CMK (cell line): ENCODE measurements around the gene MYO5C.

ENCODE experiments used
- DNase-seq: peaks from one replicate; pipeline ENCODE4 v3.0.0-alpha.2; 2010; ENCODE audit warnings: low read depth

The MYO5C gene

GRCh38 chr15:52213206-52213605, 82.4 kb downstream of the MYO5C start:
- no peak for DNase-seq

GRCh38 chr15:52208306-52208946, 87.2 kb downstream of the MYO5C start:
- no peak for DNase-seq

GRCh38 chr15:52207191-52207590, 88.4 kb downstream of the MYO5C start:
- no peak for DNase-seq

GRCh38 chr15:52206446-52206845, 89.2 kb downstream of the MYO5C start:
- DNase-seq = no peak

- no peak for DNase-seq
These were observed 90.9 kb downstream of the MYO5C start for GRCh38 chr15:52204657-52205056.

- DNase-seq = no peak
These were observed 94.7 kb downstream of the MYO5C start for GRCh38 chr15:52200831-52201365.

DNA sequence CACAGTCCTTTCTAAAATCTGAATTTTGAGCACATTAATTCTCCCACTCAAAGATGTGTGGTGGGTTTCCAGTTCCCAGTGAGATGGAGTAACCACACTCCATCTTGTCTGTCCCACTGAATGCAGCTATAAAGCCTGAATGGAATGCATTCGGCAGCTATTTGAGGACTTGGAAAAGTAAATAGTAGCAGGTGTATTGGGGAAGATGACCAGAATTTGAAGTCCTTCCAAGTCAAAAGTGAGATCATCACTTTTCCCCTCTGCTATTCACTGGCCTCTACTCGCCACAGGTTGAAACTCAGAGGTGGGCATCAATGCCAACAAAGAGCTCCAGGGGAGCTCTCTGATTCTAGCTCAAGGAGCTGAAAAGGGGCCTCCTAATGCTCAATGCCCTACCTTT, 96.3 kb downstream of the MYO5C start:
- no peak for DNase-seq

DNA sequence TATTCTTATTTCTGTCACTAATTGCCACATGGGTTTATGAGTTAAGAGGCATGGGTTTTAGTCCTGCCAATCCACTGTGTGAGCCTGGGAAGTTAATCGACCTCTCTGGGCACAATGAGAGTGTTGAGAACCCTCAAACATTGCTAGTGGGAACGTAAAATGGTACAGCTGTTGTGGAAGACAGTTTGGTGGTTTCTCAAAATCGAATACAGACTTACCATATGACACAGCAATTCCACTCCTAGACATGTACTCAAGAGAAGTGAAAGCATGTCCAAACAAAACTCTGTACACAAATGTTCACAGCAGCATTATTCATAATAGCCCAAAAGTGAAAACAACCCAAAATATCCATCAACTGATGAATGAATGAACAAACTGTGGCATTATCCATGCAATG, 98.7 kb downstream of the MYO5C start:
- DNase-seq = no peak

DNA sequence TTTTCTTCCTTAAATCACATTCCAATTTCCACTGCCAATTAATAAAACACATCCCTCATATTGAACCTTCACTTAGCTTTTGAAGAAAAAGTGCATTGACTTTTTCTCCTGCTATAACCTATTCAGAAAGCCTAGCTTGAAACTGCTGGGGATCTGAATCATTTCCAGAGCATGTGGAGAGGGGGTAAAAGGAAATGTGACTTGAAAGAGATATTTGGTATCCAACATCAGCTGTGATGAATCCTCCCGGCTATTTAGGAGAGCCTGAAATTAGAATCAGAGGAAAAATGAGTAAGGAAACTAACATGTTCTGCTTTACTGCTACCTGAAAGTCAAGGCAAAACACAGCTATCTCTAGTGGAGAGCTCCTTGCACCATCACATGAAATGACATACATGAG, 101.8 kb downstream of the MYO5C start:
- no peak for DNase-seq

DNA sequence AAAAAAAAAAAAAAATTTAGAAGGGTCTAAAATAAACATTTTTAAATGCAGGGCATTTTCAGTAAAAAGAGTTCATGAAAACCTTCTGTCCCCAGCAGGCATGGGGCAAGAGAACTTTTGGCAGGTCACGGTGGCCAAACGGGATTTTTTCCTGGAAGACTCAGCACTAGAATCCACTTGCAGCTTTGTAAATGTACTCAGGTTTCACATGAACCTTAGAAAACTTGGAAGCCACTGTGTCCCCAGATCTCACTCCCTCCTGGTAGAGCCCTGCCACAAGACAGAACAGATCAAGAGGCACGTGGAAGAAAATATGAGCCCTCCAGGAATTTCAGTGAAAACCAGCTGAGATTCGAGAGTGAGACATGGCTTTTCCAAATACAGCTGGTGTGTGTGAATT, 102.3 kb downstream of the MYO5C start:
- DNase-seq = no peak

GRCh38 chr15:52191207-52191606, 104.4 kb downstream of the MYO5C start, which contains the start of gene GNB5:
Gene GNB5, minus strand, starts transcription at chr15:52191392. Its CDS starts 6,716 bp downstream, at chr15:52184676.
- DNase-seq = no peak

- DNase-seq = no peak
These were observed 108.7 kb downstream of the MYO5C start for GRCh38 chr15:52186651-52187486.

DNA sequence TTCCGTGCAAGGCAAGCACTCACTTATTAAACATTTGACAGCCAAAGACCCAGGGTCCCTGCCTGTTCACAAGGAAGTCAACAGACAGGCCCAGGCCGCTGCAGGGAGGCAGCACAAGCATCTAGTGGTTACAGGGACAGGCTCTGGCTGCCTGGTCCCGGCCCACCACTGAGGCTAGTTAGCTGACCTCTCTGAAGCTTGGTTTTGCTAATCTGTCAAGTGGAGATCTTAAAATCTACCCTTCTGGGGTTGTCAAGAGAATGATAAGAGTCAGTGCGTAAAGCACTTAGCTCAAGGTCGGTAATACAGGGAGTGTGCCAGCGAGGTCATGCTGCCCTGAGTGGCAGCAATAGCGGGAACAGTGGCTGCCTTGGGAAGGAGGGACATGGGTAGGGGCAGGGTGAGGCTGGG, 110.4 kb downstream of the MYO5C start:
- DNase-seq = no peak

- no peak for DNase-seq
These were observed 110.9 kb downstream of the MYO5C start for GRCh38 chr15:52184721-52185120.

- no peak for DNase-seq
These were observed 111.9 kb downstream of the MYO5C start for GRCh38 chr15:52183562-52184173.

DNA sequence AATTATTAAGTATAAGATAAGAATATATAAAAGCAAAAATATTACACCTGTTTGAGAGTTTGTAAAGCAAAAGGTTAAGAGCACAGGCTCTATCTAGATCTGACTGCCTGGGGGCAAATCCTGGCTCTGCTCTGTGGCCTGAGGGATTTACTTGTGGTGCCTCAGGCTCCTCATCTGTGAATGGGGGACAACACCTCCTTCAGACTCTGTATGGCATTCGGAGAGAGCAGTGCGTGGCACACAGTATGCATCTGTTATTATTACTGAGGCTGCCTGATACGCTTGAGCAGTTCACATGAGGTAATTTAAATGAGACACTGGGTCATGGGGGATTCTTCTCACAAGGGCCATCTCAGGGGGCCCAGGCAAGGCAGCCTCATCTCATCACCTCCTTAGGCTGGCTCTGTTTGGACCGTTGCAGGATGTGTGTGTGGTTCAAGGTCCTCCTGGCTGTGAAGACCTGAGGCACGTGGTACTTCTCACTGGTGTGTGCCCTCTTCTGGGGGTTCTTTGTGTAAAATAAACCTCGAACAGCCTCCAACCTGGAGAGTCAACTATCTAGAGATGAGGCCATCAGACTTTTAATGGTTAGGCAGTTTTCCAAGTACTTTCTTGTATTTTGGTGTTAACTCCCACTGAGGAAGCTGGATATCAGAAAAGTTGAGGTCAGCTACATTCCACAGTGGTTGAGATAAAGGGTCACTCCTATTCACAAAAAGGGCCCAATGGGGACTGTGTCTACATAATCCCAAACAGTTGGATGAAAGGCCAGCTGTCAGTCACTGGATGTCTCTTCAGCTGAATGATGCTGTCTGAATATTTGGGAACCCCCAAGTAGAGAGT, 113.4 kb downstream of the MYO5C start:
- no peak for DNase-seq

- DNase-seq = no peak
These were observed 114.7 kb downstream of the MYO5C start for GRCh38 chr15:52180851-52181450.

DNA sequence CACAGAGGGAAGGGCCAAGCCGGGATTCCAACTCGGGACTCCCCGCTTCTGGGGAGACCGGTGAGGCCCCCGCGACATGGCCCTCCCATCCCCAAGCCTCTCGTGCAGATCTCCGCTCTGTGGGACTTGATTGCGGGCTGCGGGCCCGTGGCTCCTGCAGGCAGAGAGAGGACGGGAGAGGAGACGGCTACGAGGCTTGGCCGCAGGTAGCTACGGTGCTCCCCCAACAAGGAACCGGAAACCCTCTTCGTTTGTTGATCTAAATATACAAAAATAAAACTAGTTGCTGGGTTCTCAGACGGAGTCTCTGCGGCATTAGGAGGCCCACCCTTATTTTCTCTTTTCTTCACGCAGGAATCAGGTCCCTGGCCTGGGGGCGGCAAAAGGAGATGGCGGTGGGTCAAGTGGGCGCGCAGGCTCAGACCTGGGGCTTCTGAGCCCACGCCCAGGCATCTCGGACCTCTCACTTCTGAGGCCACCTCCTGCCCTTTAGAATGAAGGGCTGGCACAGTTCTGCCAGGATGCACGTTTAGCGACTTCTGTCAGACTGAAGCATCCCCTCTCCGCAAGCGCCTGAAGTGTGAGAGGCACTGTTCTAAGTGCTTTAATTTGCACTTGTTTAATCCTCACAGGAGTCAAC, 115.3 kb downstream of the MYO5C start:
- DNase-seq = no peak

GRCh38 chr15:52179278-52180195, 116.1 kb downstream of the MYO5C start:
- DNase-seq = peak; percentile 11

- DNase-seq = no peak
These were observed 116.8 kb downstream of the MYO5C start for GRCh38 chr15:52178765-52179164.
